SK-N-SH (cell line): ENCODE data around the gene CD34.

ENCODE experiments used
- EP300 ChIP-seq, 2 experiments: IDR thresholded peaks; 2 replicates each; pipeline versions ENCODE4 v1.4.0 to v1.6.1; 2012; ENCODE audit warnings: borderline replicate concordance in 1 of 2, low read depth in 1 of 2, low read length in 1 of 2
- RFX5 ChIP-seq: IDR thresholded peaks from 2 replicates; pipeline ENCODE4 v1.6.1; 2012; ENCODE audit warnings: mild to moderate bottlenecking, improper control_type of control experiment, low read length
- TF ChIP-seq, protein P1 (sequence below): fragments of 200-600 bp; sonication (generic); IDR thresholded peaks from 2 replicates; pipeline ENCODE4 v1.6.1; 2017; ENCODE audit warnings: antibody characterized with exemption, mild to moderate bottlenecking, moderate library complexity
- TF ChIP-seq, protein P2 (sequence below): fragments of 150-350 bp; IDR thresholded peaks from 2 replicates; pipeline ENCODE4 v1.6.1; 2017; ENCODE audit warnings: antibody characterized with exemption, low read length, low read depth, borderline replicate concordance

DNA sequence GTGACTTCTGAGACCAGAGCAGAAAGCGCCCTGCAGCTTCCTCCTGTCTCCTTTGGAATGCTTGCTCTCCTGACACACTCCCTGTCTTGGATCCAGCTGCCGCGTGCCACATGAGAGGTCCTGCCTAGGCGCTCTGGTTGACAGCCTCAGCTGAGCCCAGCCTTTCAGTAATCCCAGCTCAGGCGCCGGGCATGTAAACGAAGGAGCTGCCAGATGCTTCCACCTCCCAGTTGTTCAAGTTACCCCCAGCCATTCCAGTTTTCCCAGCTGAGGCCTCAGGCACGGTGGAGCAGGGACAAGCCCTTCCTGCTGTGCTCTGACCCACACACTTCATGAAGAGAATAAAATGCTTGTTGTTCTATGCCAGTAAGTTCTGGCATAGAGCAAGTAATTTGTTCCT lies 14.3 kb upstream of the CD34 start:
- TF ChIP-seq EP300 (IDR thresholded peaks at IDR 0.05; ENCODE audit: borderline replicate concordance in 1 of 2, low read depth in 1 of 2, low read length in 1 of 2), result no peak
- TF ChIP-seq, protein P1, sequence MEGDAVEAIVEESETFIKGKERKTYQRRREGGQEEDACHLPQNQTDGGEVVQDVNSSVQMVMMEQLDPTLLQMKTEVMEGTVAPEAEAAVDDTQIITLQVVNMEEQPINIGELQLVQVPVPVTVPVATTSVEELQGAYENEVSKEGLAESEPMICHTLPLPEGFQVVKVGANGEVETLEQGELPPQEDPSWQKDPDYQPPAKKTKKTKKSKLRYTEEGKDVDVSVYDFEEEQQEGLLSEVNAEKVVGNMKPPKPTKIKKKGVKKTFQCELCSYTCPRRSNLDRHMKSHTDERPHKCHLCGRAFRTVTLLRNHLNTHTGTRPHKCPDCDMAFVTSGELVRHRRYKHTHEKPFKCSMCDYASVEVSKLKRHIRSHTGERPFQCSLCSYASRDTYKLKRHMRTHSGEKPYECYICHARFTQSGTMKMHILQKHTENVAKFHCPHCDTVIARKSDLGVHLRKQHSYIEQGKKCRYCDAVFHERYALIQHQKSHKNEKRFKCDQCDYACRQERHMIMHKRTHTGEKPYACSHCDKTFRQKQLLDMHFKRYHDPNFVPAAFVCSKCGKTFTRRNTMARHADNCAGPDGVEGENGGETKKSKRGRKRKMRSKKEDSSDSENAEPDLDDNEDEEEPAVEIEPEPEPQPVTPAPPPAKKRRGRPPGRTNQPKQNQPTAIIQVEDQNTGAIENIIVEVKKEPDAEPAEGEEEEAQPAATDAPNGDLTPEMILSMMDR, result no peak
- TF ChIP-seq, protein P2, sequence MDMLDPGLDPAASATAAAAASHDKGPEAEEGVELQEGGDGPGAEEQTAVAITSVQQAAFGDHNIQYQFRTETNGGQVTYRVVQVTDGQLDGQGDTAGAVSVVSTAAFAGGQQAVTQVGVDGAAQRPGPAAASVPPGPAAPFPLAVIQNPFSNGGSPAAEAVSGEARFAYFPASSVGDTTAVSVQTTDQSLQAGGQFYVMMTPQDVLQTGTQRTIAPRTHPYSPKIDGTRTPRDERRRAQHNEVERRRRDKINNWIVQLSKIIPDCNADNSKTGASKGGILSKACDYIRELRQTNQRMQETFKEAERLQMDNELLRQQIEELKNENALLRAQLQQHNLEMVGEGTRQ, result no peak
- TF ChIP-seq RFX5, result no peak
